COR-L47 (cell line): ENCODE results near the gene PHF12.

Experiments
- DNase-seq: peaks from one replicate; lab custom pipeline; 2025; lab: John Stamatoyannopoulos, UW

PHF12 gene

DNA sequence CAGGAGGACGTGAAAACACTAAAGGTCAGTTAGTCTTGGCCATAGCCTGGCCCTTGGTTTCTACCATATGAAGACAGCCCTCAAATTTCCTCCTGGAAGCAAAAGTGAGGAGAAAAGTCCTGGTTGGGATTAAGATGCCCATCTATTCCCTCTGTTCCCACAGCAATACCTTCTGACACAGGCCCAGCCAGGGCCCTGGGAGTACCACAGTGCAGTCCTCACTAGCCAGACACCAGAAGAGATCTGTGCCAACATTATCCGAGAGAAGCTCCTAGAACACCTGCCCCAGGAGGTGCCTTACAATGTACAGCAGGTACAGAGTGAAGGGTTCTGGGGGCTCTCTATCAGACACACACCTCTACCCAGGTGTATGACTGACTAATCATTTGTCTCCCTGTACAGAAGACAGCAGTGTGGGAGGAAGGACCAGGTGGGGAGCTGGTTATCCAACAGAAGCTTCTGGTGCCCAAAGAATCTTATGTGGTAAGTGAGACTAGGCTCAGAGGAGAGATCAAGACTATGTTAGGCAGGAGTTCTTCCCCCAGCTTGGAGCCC is 92.4 kb downstream of the PHF12 start:
- DNase-seq, result no peak

DNA sequence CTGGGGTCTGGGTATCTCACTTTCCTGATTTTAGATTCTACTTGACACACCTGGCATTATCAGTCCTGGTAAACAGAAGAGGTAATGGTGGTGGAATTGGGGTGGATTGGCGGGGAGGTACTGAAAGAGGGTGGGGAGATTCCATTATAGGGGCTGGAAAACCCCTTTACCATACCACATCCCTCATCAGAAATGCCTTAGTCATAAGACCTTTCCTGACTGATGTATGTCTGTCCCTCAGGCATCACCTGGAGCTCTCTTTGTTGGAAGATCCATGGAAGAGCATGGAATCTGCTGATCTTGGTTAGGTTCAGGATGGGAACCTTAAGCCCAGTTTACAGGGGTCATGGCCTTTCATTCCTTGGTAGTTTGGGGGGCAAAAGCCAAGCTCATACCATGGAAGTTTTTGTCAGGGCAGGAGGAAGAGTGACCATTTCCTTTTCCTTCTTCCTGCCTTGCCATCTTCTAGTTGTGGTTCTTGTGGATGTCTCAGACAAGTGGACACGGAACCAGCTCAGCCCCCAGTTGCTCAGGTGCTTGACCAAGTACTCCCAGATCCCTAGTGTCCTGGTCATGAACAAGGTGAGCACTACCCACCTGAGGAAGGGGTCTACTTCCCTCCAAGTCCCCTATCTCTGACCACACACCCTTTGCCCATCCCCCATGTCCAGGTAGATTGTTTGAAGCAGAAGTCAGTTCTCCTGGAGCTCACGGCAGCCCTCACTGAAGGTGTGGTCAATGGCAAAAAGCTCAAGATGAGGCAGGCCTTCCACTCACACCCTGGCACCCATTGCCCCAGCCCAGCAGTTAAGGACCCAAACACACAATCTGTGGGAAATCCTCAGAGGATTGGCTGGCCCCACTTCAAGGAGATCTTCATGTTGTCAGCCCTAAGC is 93.2 kb downstream of the PHF12 start:
- DNase-seq, result no peak

DNA sequence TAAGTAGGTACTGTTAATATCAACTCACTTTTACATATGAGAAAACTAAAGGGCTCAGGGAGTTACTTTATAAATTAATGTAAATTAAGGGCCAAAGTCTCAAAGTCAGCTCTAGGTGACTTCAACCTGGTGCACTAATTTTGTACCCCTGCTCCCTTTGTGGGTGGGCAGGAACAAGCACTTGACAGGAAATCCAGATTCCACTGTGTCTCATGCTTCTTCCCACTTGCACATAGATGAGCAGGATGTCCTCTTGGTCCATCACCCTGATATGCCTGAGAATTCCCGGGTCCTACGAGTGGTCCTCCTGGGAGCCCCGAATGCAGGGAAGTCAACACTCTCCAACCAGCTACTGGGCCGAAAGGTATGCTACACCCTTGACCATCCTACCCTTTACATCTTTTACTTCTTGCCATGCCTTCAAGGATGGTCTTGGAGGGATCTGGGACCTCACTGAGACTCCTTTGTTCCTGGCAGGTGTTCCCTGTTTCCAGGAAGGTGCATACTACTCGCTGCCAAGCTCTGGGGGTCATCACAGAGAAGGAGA is 95.2 kb downstream of the PHF12 start:
- no peak for DNase-seq

DNA sequence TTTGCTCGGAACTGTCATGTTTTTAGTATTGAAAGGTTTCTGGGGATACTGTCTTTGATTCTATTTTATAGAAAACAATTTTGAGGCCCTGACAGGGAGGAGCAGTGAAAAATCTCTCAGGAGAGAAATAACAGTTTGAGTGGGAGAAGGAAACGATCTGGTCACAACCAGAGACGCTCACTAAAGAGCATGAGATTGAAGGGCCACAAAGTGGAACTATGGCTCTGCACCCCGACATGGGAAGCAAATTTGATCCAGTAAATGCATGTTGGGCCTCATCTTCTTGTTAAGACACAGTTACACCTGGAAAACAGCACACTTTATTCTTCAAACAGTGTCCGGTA is 96.0 kb downstream of the PHF12 start:
- no peak for DNase-seq
